GM12875 (cell line): ENCODE data around the gene SESN1.
"Not testable (repeated sequence)": the region's sequence is repeated elsewhere in the genome, so short reads cannot be mapped to it uniquely, and the experiment has no call there.

Experiments used
- H3K4me3 ChIP-seq: one replicate; pipeline ENCODE4 v1.5.1; 2011; ENCODE audit warnings: low read depth, low read length, control low read depth
- TF ChIP-seq, protein P1 (sequence below): IDR thresholded peaks from 2 replicates; pipeline ENCODE4 v1.5.1; 2011; ENCODE audit warnings: low read depth, mild to moderate bottlenecking, control low read depth, inconsistent platforms, low read length, moderate library complexity, borderline replicate concordance; ENCODE audit not compliant: insufficient read depth

SESN1 gene

DNA sequence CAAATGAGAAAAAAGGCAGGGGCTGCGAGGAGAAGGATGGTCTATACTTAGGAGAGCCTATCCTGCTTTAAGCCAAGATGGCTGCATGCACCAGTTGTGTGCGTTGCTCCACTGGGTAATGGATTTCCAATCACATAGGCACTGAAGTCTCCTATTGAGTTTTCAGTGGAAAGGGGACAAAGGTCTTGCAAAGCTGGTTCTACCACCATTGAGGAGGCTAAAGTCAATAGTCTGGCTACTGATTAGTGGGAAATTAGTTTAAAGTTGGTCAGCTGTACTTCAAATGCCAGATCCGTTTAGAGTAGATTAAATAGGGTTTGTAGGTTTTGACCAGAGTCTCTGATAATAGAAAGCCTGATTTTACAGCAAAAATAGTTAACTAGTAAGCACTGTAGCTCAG is 104.9 kb downstream of the SESN1 start:
- TF ChIP-seq, protein P1, sequence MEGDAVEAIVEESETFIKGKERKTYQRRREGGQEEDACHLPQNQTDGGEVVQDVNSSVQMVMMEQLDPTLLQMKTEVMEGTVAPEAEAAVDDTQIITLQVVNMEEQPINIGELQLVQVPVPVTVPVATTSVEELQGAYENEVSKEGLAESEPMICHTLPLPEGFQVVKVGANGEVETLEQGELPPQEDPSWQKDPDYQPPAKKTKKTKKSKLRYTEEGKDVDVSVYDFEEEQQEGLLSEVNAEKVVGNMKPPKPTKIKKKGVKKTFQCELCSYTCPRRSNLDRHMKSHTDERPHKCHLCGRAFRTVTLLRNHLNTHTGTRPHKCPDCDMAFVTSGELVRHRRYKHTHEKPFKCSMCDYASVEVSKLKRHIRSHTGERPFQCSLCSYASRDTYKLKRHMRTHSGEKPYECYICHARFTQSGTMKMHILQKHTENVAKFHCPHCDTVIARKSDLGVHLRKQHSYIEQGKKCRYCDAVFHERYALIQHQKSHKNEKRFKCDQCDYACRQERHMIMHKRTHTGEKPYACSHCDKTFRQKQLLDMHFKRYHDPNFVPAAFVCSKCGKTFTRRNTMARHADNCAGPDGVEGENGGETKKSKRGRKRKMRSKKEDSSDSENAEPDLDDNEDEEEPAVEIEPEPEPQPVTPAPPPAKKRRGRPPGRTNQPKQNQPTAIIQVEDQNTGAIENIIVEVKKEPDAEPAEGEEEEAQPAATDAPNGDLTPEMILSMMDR, result no peak

DNA sequence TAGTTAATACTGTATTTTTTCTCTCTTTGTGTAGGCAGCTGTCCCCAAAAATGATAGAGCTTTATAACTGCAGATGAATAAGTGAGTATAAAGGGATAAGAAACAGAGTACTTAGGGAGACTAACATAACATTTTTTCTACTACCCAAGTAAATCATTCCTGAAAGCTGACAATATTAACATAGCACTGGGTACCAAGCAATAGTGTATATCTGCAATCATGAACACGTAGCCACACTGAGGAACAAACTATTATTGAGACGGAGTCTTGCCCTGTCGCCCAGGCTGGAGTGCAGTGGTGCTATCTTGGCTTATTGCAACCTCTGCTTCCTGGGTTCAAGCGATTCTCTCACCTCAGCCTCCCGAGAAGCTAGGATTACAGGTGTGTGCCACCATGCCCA is 105.9 kb downstream of the SESN1 start:
- TF ChIP-seq, protein P1, result no peak

More for the DNA sequence above, 104.9 kb downstream of the SESN1 start:
- no peak overlapping the region for H3K4me3 ChIP-seq

DNA sequence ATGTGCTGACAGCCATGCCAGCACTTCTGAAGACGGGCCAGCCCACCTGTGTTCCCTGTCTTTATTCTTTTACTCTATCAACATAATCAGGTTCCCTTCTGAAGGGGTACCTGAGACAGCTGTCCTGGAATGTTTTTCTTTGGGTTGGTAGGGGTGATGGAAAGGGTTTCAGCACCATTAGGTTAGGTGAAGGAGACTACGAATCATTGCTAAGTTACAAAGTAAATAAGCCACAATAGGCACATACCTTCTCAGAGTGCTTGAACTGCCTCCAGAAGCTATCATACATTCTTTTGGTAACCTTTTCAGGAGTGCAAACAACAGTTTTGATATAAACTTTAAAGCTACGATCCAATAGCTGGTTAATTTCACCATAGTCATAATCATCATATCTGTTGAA is 106.3 kb downstream of the SESN1 start:
- TF ChIP-seq, protein P1, result no peak
- no peak overlapping the region for H3K4me3 ChIP-seq

More for the DNA sequence above, 105.9 kb downstream of the SESN1 start:
- no peak overlapping the region for H3K4me3 ChIP-seq

DNA sequence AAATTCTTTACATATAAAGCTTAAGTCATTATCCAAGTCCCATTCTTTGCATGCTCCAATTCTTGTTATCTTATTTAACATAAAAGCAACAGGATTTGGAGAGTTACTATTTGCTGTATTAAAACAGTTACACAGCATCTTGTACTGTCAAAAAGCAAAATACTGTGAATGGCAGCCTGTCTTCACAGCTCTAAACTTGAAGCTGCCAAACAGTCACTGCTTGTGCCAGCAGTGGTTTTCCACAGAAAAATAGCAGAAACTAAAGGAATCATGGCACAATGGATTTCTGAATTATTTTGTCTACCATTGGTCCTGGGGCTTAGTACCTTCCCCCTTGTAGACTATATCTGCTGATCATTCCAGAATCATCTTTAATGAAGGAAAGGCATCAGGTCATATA is 107.5 kb downstream of the SESN1 start:
- H3K4me3 ChIP-seq, result no peak overlapping the region
- TF ChIP-seq, protein P1, result no peak

DNA sequence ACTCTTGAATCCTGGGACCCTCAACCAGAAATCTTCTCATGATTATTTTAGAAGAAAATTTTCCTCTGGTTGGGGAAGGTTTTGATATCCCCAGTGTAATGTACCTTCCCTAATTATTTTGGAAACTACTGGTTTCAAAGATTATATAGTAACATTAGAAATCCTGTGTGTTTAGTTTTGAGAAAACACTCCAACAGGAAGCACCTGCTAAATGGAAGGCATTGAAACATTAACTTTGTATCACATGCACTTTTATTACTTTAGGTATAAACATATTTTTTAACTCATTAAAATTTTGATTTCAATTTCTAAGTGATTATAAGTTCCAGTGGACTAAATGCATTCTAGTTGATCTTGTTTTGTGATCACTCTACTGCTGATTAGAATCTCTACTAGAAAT is 109.3 kb downstream of the SESN1 start:
- no peak overlapping the region for H3K4me3 ChIP-seq
- TF ChIP-seq, protein P1, result no peak

DNA sequence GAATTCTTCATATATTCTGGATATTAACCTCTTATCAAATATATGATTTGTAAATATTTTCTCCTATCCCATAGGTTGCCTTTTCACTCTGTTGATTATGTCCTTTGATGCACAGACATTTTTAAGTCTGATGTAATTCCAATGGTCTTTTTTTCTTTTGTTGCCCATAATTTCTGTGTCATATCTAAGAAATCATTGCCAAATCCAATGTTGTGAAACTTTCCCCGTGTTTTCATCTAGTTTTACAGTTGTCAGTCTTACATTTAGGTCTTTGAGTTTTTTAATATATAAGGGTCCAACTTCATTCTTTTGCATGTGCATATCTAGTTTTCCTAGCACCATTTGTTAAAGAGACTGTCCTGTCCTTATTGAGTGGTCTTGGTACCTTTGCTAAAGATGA is 111.5 kb downstream of the SESN1 start:
- H3K4me3 ChIP-seq, result no peak overlapping the region
- TF ChIP-seq, protein P1, result no peak

DNA sequence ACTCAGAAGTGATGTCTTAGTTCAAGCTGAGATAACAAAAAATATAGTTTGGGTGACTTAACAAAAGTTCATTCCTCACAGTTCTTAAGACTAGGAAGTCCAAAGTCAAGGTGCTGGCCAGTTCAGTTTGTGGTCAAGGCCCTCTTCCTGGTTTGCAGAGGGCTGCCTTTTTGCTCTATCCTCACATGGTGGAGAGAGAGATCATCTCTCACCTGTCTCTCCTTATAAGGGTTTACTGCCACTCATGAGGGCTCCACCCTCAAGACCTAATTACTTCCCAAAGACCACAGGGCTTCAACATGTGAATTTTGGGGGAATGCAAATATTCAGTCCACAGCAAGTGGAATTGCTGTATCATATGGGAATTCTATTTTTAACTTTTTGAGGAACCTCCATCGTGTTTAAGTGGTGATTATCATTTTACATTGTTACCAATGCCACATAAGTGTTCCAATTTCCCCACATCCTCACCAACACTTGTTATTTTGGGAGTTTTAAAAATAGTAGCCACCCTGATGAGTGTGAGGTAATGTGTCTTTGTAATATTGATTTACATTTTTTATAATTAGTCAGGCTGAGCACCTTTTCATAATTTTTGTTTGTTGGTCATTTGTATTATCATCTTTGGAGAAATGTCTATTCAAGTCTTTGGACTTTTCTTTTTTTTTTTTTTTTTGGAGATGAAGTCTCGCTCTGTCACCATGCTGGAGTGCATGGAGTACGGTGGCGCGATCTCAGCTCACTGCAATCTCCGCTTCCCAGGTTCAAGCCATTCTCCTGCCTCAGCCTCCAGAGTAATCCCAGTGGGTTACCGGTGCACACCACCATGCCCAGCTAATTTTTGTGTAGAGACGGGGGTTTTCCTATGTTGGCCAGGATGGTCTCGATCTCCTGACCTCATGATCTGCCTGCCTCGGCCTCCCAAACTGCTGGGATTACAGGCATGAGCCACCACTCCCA is 112.2 kb downstream of the SESN1 start:
- TF ChIP-seq, protein P1, result no peak
- H3K4me3 ChIP-seq, result no peak overlapping the region

DNA sequence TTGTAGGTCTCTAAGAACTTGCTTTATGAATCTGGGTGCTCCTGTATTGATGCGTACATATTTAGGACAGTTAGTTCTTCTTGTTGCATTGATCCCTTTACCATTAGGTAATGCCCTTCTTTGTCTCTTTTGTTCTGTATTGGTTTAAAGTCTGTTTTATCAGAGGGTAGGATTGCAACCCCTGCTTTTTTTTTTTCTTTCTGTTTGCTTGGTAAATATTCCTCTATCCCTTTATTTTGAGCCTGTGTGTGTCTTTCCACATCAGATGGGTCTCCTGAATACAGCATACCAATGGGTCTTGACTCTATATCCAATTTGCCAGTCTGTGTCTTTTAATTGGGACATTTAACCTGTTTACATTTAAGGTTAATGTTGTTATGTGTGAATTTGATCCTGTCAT is 116.0 kb downstream of the SESN1 start:
- H3K4me3 ChIP-seq, result not testable (repeated sequence)
